Naive thymus-derived CD4-positive, alpha-beta T cell (primary cell): ENCODE data around the gene LMOD2. TPM values are rescaled to one million over a fixed set of nuclear protein-coding genes. Genes with fewer than 3 reads are reported as not detected.

Experiments
- ATAC-seq: fragments of 150-1000 bp; cut with Tn5 transposase; 2 replicates; pipeline ENCODE4 v1.10.0; 2021; ENCODE audit warnings: mild to moderate bottlenecking, moderate library complexity
- CTCF ChIA-PET: fragments of 350-600 bp; sonication (Branson Sonifier 250); formaldehyde crosslinking; loops from one replicate; lab custom pipeline; 2021; ENCODE audit warnings: antibody characterized with exemption; lab: Charles Lee
- POLR2A ChIA-PET: fragments of 350-600 bp; sonication (Branson Sonifier 250); formaldehyde crosslinking; loops from one replicate; lab custom pipeline; 2021; ENCODE audit warnings: antibody characterized with exemption, inconsistent platforms; lab: Charles Lee
- DNase-seq, 9 donors: peaks; one replicate each; pipeline versions ENCODE4 v3.0.0 to v3.0.0-alpha.2; 2020 to 2022; ENCODE audit warnings: mixed read lengths in 1 of 9
- H3K27ac ChIP-seq: one replicate; pipeline ENCODE4 v1.7.0; 2013; ENCODE audit warnings: mild to moderate bottlenecking, low read depth, low read length, moderate library complexity
- H3K27me3 ChIP-seq, 2 donors: one replicate each; pipeline ENCODE4 v1.7.0; 2013; ENCODE audit warnings: low read length in 2 of 2, mild to moderate bottlenecking in 2 of 2, moderate library complexity in 2 of 2; ENCODE audit not compliant: control insufficient read depth in 2 of 2, insufficient read depth in 2 of 2
- H3K36me3 ChIP-seq, 3 experiments: 1 replicate in 2 of 3; 2 replicates in 1 of 3; pipeline ENCODE4 v1.7.0; 2013; ENCODE audit warnings: low read length in 3 of 3, mild to moderate bottlenecking in 3 of 3, moderate library complexity in 1 of 3; ENCODE audit not compliant: insufficient read depth in 3 of 3, control insufficient read depth in 2 of 3
- H3K4me1 ChIP-seq, 2 donors: one replicate each; pipeline ENCODE4 v1.7.0; 2013; ENCODE audit warnings: low read length in 2 of 2, mild to moderate bottlenecking in 2 of 2, moderate library complexity in 1 of 2; ENCODE audit not compliant: control insufficient read depth in 2 of 2, insufficient read depth in 2 of 2
- H3K4me3 ChIP-seq: 2 replicates; pipeline ENCODE4 v1.7.0; 2013; ENCODE audit warnings: mild to moderate bottlenecking, low read length
- H3K9me3 ChIP-seq, 3 experiments: 1 replicate in 2 of 3; 2 replicates in 1 of 3; pipeline ENCODE4 v1.7.0; 2013; ENCODE audit warnings: low read length in 3 of 3; ENCODE audit not compliant: control insufficient read depth in 2 of 3
- H3K27ac Mint-ChIP-seq, 9 donors: one replicate each; pipeline ENCODE4 v1.8.0; 2020 to 2022; ENCODE audit warnings: mixed read lengths in 9 of 9, mild to moderate bottlenecking in 8 of 9, moderate library complexity in 5 of 9, inconsistent platforms in 2 of 9
- H3K27me3 Mint-ChIP-seq, 5 donors: one replicate each; pipeline ENCODE4 v1.8.0; 2021 to 2022; ENCODE audit warnings: mixed read lengths in 5 of 5, mild to moderate bottlenecking in 1 of 5
- H3K36me3 Mint-ChIP-seq, 5 donors: one replicate each; pipeline ENCODE4 v1.8.0; 2020 to 2022; ENCODE audit warnings: mixed read lengths in 5 of 5, mild to moderate bottlenecking in 3 of 5, inconsistent platforms in 1 of 5
- H3K4me1 Mint-ChIP-seq, 7 donors: one replicate each; pipeline ENCODE4 v1.8.0; 2020 to 2022; ENCODE audit warnings: mixed read lengths in 7 of 7, mild to moderate bottlenecking in 3 of 7, inconsistent platforms in 1 of 7
- H3K4me3 Mint-ChIP-seq, 10 donors: one replicate each; pipeline ENCODE4 v1.8.0; 2020 to 2022; ENCODE audit warnings: mild to moderate bottlenecking in 10 of 10, mixed read lengths in 10 of 10, moderate library complexity in 6 of 10, inconsistent platforms in 2 of 10
- H3K9me3 Mint-ChIP-seq, 11 donors: one replicate each; pipeline ENCODE4 v1.8.0; 2020 to 2022; ENCODE audit warnings: mixed read lengths in 11 of 11, mild to moderate bottlenecking in 4 of 11, inconsistent platforms in 1 of 11, moderate library complexity in 1 of 11
- intact Hi-C, 2 donors: fragments of 100-400 bp; cut with micrococcal nuclease; formaldehyde crosslinking; loops; one replicate each; pipeline ENCODE4 v1.15.1; 2023
- polyA plus RNA-seq, 2 donors: library from polyadenylated mRNA; unstranded; fragments of 300-500 nt; fragmentation: Illumina TruSeq; gene quantifications; one replicate each; pipeline ENCODE4 v1.2.3, GENCODE V29; 2021
- total RNA-seq, 6 experiments: library from RNA in 5 of 6; stranded (reverse) in 5 of 6; gene quantifications; 1 replicate in 5 of 6; 2 replicates in 1 of 6; pipeline ENCODE4 v1.2.3 and lab custom pipeline; 2021 to 2026

The LMOD2 gene
- total and polyA plus RNA-seq, 7 experiments from 2014 or later: 0.13 to 0.44 TPM; not detected in 5

- Mint-ChIP-seq H3K27ac (peak overlapping the region in 1 of 9 donors; percentile 67), H3K4me3 (no peak overlapping the region), H3K27me3 (no peaks in the 10 kb centered on the region), H3K9me3 (no peaks in the 10 kb centered on the region), H3K36me3 (peaks cover 2 to 26% (median 8%) of the 10 kb centered on the region in 5 donors), H3K4me1 (no peaks in the 10 kb centered on the region)
- ATAC-seq (no peak), DNase-seq (no peak)
- intact Hi-C loops: no loop called here
- Histone ChIP-seq H3K27me3 (no peaks in the 10 kb centered on the region), H3K36me3 (peaks cover 4 to 31% (median 5%) of the 10 kb centered on the region in 3 experiments), H3K4me3 (no peak overlapping the region), H3K27ac (no peak overlapping the region), H3K9me3 (no peaks in the 10 kb centered on the region), H3K4me1 (no peaks in the 10 kb centered on the region)
- POLR2A ChIA-PET: interaction anchor here (0.8 kb wide), 1 partner anchor 158 kb away, joined by 3 read pairs; the partner anchor contains the start of gene IQUB
- CTCF ChIA-PET: no interaction called here
These were observed 36.8 kb downstream of the LMOD2 start for GRCh38 chr7:123692471-123692877.

DNA sequence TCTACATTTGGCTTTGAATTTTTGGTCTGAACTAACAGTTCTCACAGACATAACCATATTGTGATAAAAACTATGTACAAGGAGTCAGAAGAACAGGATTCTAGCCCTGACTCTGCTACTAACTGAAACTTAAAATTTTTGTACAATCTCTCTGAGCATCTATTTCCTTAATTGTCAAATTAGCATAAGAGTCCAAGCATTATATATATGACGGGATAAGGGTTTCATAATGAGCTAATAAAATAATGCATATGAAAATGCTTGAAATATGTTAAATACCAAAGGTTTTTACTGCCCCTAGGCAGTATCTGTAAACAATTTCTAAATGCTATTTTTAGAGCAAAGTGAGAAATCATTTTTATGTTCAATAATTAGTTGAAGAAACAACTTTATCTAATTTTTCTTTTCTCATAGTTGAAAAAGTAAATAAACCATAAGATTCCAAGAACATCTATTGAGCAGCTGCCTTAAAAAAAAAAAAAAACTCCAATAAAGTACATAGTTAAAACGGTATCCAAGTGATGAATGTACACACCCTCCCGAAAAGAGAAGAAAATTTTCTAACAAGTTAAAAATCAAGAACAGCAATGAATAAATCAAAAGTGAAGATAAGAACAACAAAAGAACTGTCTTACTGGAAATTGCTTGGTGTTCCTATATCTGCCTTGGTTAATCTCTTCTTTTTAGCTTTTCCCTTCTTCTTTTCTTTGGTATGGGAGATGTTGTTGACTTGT, 40.4 kb downstream of the LMOD2 start:
- no peaks in the 10 kb centered on the region for H3K27me3 Mint-ChIP-seq
- CTCF ChIA-PET: interaction anchor here (0.9 kb wide), 1 partner anchor 38 kb away, joined by 5 read pairs; no protein-coding TSS in a partner anchor
- no peaks in the 10 kb centered on the region for H3K9me3 Mint-ChIP-seq
- DNase-seq (no peak), ATAC-seq (no peak)
- Histone ChIP-seq H3K4me3 (no peak overlapping the region), H3K36me3 (peaks cover 0 to 25% (median 5%) of the 10 kb centered on the region in 3 experiments), H3K27me3 (no peaks in the 10 kb centered on the region), H3K4me1 (no peaks in the 10 kb centered on the region), H3K9me3 (no peaks in the 10 kb centered on the region), H3K27ac (no peak overlapping the region)
- no peak overlapping the region for H3K27ac Mint-ChIP-seq
- POLR2A ChIA-PET: no interaction called here
- no peak overlapping the region for H3K4me3 Mint-ChIP-seq
- intact Hi-C loops: no loop called here
- H3K36me3 Mint-ChIP-seq: peaks cover 0 to 20% (median 13%) of the 10 kb centered on the region in 5 donors
- H3K4me1 Mint-ChIP-seq: no peaks in the 10 kb centered on the region

DNA sequence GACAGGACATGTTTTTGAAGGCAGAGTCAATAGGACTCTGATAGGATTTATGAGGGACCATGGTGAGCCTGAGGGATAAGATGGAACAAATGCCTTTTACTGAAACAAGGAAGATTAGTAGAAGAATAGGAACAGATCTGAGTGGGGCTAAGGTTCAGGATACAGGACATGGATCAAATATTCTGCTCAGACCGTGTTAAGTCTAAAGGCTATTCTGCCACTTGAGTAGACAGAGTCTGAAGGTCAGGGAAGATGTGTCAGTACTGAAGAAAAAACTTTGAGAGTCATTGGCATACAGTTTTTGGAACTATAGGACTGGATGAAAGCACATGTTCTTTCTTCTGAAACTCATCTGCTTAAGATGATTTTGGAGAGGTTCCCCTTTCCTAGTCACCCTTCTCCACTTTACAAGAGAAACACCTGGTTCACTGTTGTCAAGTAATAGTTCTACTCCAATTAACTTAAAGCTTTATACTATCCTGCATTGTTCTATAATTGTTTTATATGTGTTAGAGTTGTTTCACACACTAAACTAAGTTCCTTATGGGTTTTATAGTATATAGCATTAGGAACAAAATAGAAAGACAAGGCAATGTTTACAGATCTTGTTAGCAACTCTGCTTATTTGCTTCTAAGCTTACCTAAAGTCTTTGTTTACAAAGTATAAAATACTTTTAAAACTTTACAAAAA, 49.7 kb downstream of the LMOD2 start:
- ChIA-PET CTCF (interaction anchor here (0.9 kb wide), 1 partner anchor 160 kb away, joined by 4 read pairs; no protein-coding TSS in a partner anchor), POLR2A (no interaction called here)
- Histone ChIP-seq H3K27me3 (no peaks in the 10 kb centered on the region), H3K4me3 (no peak overlapping the region), H3K27ac (no peak overlapping the region), H3K36me3 (peaks cover 0 to 33% (median 0%) of the 10 kb centered on the region in 3 experiments), H3K9me3 (no peaks in the 10 kb centered on the region), H3K4me1 (no peaks in the 10 kb centered on the region)
- no peak for DNase-seq
- Mint-ChIP-seq H3K4me3 (no peak overlapping the region), H3K27me3 (no peaks in the 10 kb centered on the region), H3K36me3 (peaks cover 3 to 26% (median 15%) of the 10 kb centered on the region in 5 donors), H3K4me1 (peaks cover 0 to 8% (median 1%) of the 10 kb centered on the region in 7 donors), H3K9me3 (no peaks in the 10 kb centered on the region), H3K27ac (peak overlapping the region in 6 of 9 donors; percentile 0 to 60 (median 18))
- intact Hi-C loops: no loop called here
- no peak for ATAC-seq

DNA sequence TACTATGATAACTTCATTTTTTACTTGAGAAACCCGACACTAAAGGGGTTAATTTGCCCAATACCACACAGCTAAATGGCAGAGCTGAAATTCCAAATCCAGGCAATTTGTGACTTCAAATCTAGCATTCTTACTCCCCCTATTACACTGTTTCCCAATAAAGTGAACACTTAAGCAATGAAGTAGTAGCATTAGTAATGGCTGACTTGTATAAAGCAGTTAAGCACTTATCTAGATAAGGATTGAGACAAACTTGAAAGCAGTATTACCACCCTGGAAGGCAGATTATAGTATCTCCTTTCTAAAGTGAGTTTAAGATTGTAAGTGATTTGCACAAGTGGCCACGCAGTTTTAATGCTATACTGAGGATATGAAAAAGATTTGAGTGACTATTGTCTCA, 53.9 kb downstream of the LMOD2 start:
- Histone ChIP-seq H3K4me1 (peaks cover 0 to 15% of the 10 kb centered on the region in 2 donors), H3K36me3 (peaks cover 0 to 33% (median 0%) of the 10 kb centered on the region in 3 experiments), H3K27me3 (no peaks in the 10 kb centered on the region), H3K9me3 (no peaks in the 10 kb centered on the region), H3K27ac (no peak overlapping the region), H3K4me3 (no peak overlapping the region)
- ChIA-PET CTCF (no interaction called here), POLR2A (no interaction called here)
- Mint-ChIP-seq H3K4me1 (peaks cover 24 to 43% (median 41%) of the 10 kb centered on the region in 7 donors), H3K4me3 (no peak overlapping the region), H3K27me3 (no peaks in the 10 kb centered on the region), H3K9me3 (no peaks in the 10 kb centered on the region), H3K27ac (no peak overlapping the region), H3K36me3 (peaks cover 3 to 29% (median 15%) of the 10 kb centered on the region in 5 donors)
- intact Hi-C loops: no loop called here
- DNase-seq (no peak), ATAC-seq (no peak)

DNA sequence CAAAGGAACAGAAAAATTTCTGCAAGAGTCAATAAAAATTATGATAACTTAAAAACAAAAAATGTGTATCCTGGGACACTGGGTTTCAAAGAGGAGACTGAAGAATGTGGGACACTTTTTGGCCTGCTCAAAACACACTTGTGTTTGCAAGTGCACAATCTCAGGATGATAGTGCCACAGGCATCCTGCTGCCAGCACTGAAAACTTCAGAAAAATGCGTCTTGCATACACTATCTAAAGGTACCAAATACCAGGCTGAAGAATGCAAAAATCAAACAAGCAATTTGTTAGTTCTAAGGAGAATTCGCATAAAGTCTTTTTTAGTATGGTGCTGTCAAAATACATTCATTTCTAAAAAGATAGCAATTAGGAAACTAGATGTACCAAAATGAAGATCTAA, 55.0 kb downstream of the LMOD2 start:
- no peak for DNase-seq
- H3K4me3 ChIP-seq: no peak overlapping the region
- CTCF ChIA-PET: no interaction called here
- Mint-ChIP-seq H3K27ac (peak overlapping the region in 7 of 9 donors; percentile 13 to 62 (median 47)), H3K4me1 (peaks cover 28 to 55% (median 52%) of the 10 kb centered on the region in 7 donors), H3K4me3 (peak overlapping the region in 2 of 10 donors; percentile 34 to 52), H3K36me3 (peaks cover 0 to 29% (median 13%) of the 10 kb centered on the region in 5 donors), H3K27me3 (no peaks in the 10 kb centered on the region), H3K9me3 (no peaks in the 10 kb centered on the region)
- ATAC-seq: no peak
- intact Hi-C loops: loop anchor here in 1 of 2 donors (1.0 kb wide), 1 partner anchor 9 kb away; no protein-coding TSS in a partner anchor
- no peak overlapping the region for H3K27ac ChIP-seq
- peaks cover 0 to 25% of the 10 kb centered on the region in 2 donors for H3K4me1 ChIP-seq
- POLR2A ChIA-PET: no interaction called here
- H3K36me3 ChIP-seq: peaks cover 0 to 22% (median 0%) of the 10 kb centered on the region in 3 experiments
- no peaks in the 10 kb centered on the region for H3K27me3 ChIP-seq
- no peaks in the 10 kb centered on the region for H3K9me3 ChIP-seq

GRCh38 chr7:123711832-123712293, 56.2 kb downstream of the LMOD2 start:
- Histone ChIP-seq H3K27ac (no peak overlapping the region), H3K27me3 (no peaks in the 10 kb centered on the region), H3K4me3 (no peak overlapping the region), H3K9me3 (no peaks in the 10 kb centered on the region), H3K36me3 (peaks cover 0 to 14% (median 0%) of the 10 kb centered on the region in 3 experiments), H3K4me1 (peaks cover 0 to 27% of the 10 kb centered on the region in 2 donors)
- ATAC-seq (no peak), DNase-seq (no peak)
- ChIA-PET CTCF (interaction anchor here (0.7 to 1.2 kb wide), 2 partner anchors 67 to 218 kb away, joined by 3 read pairs; no protein-coding TSS in a partner anchor), POLR2A (no interaction called here)
- intact Hi-C loops: loop anchor here in 1 of 2 donors (1.0 kb wide), 1 partner anchor 7 kb away; no protein-coding TSS in a partner anchor
- Mint-ChIP-seq H3K27ac (peak overlapping the region in 6 of 9 donors; percentile 3 to 82 (median 36)), H3K36me3 (peaks cover 0 to 27% (median 15%) of the 10 kb centered on the region in 5 donors), H3K4me1 (peaks cover 35 to 64% (median 61%) of the 10 kb centered on the region in 7 donors), H3K4me3 (peak overlapping the region in 7 of 10 donors; percentile 1 to 81 (median 37)), H3K9me3 (no peaks in the 10 kb centered on the region), H3K27me3 (no peaks in the 10 kb centered on the region)
